GM18909 (cell line): Measurements from ENCODE around the gene RGS11.

Source experiments
- ATAC-seq: cut with Tn5 transposase; IDR thresholded peaks from one replicate; pipeline ENCODE4 v1.9.1; 2021; ENCODE audit warnings: mild to moderate bottlenecking; ENCODE audit not compliant: unreplicated experiment, poor library complexity

Gene RGS11

DNA sequence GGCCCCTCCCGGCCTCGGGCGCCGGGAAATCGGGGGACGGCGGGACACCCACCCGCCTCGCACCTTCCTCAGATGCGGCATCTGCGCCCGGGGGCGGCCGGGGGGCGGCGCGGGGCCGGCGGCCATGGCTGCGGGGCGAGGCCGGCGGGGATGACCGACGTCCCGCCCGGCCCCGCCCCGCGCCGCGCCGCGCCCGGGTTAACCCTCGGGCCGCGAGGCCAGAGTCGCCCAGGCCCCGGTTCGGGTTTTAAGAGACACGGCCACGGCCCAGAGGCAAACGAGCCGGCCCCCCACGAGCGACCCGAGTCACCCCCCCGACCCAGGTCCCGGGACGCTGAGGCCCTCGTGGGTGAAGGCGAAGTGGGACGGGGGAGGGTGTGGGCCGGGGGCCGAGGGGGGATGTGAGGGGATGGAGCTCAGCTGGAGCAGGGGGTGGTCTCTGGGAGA is at the start of gene RGS11:
Gene RGS11 (minus strand): TSS at position 159 of the 447 bp plus-strand sequence. CDS start 33 bp downstream, at position 126.
- ATAC-seq: no peak

GRCh38 chr16:324451-325334 is 48.9 kb upstream of the RGS11 start:
- ATAC-seq: no peak

GRCh38 chr16:324201-324450 is 48.4 kb upstream of the RGS11 start:
- ATAC-seq: no peak

GRCh38 chr16:322476-323143 is 46.9 kb upstream of the RGS11 start:
- no peak for ATAC-seq

DNA sequence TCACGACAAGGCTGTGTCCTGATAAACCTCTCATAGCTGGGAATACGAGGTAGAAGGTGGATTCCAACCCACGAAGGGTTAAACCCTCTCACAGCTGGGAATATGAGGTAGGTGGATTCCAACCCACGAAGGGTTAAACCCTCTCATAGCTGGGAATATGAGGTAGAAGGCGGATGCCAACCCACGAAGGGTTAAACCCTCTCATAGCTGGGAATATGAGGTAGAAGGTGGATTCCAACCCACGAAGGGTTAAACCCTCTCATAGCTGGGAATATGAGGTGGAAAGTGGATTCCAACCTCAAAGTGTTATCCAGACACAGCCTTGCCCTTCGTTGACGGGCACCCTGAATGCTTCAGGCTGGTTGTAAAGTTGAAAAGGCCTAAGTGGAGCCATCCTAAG is 45.8 kb upstream of the RGS11 start:
- no peak for ATAC-seq

DNA sequence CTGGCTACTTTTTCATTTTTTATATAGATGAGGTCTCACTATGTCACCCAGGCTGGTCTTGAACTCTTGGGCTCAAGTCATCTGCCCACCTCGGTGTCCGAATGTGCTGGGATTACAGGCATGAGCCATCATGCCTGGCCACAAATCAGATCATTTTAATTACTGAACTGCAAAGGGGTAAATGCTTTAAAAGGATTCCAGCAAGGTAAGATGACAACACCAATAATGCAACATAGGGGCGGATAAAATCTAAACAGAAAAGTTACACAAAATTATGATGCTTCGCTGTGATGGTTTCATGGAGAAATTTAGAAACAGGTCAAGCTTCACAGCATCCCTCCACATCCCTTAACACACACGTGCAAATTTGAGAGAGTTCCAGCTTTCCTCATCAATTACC is 44.5 kb upstream of the RGS11 start:
- no peak for ATAC-seq

GRCh38 chr16:318628-319027 is 42.9 kb upstream of the RGS11 start:
- no peak for ATAC-seq

DNA sequence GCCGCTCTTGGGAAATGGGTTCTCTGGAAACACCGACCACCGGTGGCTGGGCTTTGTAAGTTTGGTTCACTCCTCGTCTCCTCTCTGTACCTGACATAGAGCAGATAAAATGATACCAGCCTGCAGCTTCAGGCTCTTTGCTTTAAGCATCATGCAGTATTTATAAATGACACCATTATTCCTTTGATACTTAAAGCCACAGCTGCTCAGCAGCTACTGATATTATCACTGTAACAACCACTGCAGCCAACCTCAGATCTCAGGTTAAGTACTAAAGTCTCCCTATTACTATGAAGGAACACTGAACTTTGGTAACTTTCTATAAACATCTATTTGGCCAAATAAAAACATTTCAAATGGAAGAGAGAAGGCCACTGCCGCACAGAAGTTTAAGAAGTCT is 41.8 kb upstream of the RGS11 start:
- no peak for ATAC-seq

DNA sequence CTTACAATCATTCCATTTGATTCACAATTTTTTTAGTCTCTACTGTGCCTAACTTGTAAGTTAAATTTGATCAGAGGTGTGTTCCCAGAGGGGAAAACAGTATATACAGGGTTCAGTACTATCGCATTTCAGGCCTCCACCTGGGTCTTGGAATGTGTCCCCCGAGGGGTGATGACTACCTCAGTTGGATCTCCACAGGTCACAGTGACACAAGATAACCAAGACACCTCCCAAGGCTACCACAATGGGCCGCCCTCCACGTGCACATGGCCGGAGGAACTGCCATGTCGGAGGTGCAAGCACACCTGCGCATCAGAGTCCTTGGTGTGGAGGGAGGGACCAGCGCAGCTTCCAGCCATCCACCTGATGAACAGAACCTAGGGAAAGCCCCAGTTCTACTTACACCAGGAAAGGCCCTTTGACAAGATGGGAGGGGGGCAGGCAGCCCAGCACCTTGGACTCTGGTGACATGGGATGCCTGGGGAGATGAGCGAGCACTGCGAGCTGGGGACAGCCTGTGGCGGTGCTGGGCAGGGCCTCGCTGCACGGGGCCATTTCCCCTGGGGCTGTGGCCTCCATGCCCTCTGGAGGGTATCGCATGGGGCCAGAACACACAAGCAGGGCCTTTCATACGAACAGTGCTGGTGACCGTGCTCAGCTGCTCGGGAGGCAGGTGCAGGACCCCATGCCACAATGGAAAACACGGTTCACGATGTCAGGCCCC is 41.2 kb upstream of the RGS11 start:
- no peak for ATAC-seq

DNA sequence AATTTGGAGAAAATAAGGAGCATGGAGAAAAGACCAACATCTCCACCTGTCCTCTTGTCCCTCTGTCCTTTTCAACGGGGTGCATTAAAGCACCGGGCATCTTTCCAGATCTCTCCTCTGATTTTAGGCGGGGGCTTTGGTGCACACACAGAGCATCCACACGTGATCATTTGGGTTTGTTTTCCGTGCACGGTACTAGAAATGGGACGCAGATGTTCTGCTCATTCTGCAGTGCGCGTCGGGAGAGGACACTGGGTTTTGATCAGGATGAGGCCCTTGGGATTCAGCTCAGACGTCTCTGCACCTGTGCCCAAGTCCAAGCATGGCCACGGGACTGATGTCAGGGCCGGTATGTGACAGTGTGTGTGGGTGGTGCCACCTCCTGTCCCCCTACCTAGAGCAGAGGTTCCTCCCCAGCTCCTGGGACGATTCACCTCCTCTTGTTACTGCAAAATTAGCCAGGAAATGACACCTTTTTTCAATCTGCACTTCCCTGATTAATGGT is 39.1 kb upstream of the RGS11 start:
- no peak for ATAC-seq

GRCh38 chr16:314351-314750 is 38.6 kb upstream of the RGS11 start:
- no peak for ATAC-seq

GRCh38 chr16:311725-312124 is 36.0 kb upstream of the RGS11 start:
- ATAC-seq: no peak

GRCh38 chr16:309476-309875 is 33.7 kb upstream of the RGS11 start:
- ATAC-seq: no peak

DNA sequence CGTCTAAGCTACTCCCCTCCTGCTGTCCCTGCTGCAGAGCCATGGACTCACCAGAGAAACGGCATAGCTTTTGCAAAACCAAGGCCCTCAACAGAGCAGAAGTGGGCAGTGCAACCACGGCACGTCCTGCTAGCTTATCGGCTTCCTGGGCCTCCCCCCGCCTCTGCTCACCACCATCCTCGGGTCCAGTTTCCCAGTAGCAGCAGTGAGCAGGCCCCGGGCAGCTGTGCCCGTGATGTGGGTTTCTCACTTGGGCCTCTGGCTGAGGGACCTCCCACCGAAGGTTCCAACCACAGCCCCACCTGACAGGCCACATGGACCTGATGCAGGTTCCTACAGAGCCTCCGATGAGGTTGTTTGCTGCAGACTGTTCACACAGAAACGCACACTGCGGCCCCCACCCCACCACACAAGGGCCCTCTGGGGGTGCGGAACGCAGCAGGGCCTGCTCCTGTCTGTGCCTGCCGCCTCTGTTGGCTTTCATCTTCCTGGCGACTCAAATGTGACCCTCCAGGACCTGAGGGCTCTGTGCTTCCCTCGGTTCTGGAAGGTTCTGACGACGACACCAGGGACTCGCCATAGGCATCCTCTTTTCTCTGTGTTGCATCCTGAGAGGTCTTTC is 32.1 kb upstream of the RGS11 start:
- no peak for ATAC-seq

- ATAC-seq: no peak
These were observed 31.2 kb upstream of the RGS11 start for GRCh38 chr16:306911-307370.

GRCh38 chr16:305916-306626 is 30.3 kb upstream of the RGS11 start:
- no peak for ATAC-seq

GRCh38 chr16:303760-304505 is 28.2 kb upstream of the RGS11 start:
- no peak for ATAC-seq

- no peak for ATAC-seq
These were observed 26.2 kb upstream of the RGS11 start for GRCh38 chr16:301950-302349.

- no peak for ATAC-seq
These were observed 25.5 kb upstream of the RGS11 start for GRCh38 chr16:301235-301634.
